Right ventricle myocardium superior (tissue), 1 donor: Measurements from ENCODE around the gene ZMAT5. TPM values are rescaled to one million over a fixed set of nuclear protein-coding genes. Genes with fewer than 3 reads are reported as not detected.
A peak's percentile ranks its signal among the peaks of the same experiment; 100 is the strongest.

Source experiments
- ATAC-seq: fragments of 200-7000 bp; cut with Tn5 transposase; one replicate; pipeline ENCODE4 v1.9.1; 2020; ENCODE audit warnings: mild to moderate bottlenecking; ENCODE audit not compliant: poor library complexity
- DNase-seq: peaks from one replicate; pipeline ENCODE4 v3.0.0-alpha.2; 2020
- intact Hi-C: fragments of 100-400 bp; cut with DNase I; formaldehyde crosslinking; loops from one replicate; pipeline ENCODE4 v1.11.2; 2022
- long read RNA-seq: library from polyadenylated mRNA; unstranded; transcript quantifications from one replicate; pipeline ENCODE4 v2.0.0, GENCODE V29; 2021
- total RNA-seq: library from RNA; stranded (reverse); fragmentation: NEBNext Ultra II Directional; extraction: Animal tissue kit (Norgen Biotek cat#: 25700); gene quantifications from one replicate; pipeline ENCODE4 v1.2.1, GENCODE V29; 2021
- donor health status: DM: no; HTN: yes; CAD: no; lungs with severe emphysema.

Gene ZMAT5, protein sequence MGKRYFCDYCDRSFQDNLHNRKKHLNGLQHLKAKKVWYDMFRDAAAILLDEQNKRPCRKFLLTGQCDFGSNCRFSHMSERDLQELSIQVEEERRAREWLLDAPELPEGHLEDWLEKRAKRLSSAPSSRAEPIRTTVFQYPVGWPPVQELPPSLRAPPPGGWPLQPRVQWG
- total RNA-seq, result 20.3 TPM
- long read RNA-seq, transcript ZMAT5-201 (6 exons, 899 nt), result major isoform, 6 of 21 reads
- long read RNA-seq, partial matches to known transcripts, result 2 of 21 reads
- long read RNA-seq, other reads (novel, unspliced or antisense), result 13 of 21 reads

- ATAC-seq (peak; percentile 98), DNase-seq (peak; percentile 96)
- intact Hi-C loops, result loop anchor here (10.0 kb wide), 1 partner anchor 68 kb away; the partner anchor contains the start of gene ASCC2
These were observed at the start of gene ZMAT5 for GRCh38 chr22:29766632-29767170. Gene ZMAT5, minus strand, starts transcription at chr22:29767007. Its CDS starts 18,463 bp downstream, at chr22:29748544.

- intact Hi-C loops, result no loop called here
- ATAC-seq (no peak), DNase-seq (no peak)
These were observed 49.7 kb upstream of the ZMAT5 start for GRCh38 chr22:29816539-29816938.

- DNase-seq (peak; percentile 91), ATAC-seq (peak; percentile 87)
- intact Hi-C loops, result no loop called here
These were observed 49.3 kb upstream of the ZMAT5 start for GRCh38 chr22:29816128-29816527.

GRCh38 chr22:29815580-29815979, 48.8 kb upstream of the ZMAT5 start:
- DNase-seq, result no peak
- intact Hi-C loops, result no loop called here
- peak; percentile 44 for ATAC-seq

DNA sequence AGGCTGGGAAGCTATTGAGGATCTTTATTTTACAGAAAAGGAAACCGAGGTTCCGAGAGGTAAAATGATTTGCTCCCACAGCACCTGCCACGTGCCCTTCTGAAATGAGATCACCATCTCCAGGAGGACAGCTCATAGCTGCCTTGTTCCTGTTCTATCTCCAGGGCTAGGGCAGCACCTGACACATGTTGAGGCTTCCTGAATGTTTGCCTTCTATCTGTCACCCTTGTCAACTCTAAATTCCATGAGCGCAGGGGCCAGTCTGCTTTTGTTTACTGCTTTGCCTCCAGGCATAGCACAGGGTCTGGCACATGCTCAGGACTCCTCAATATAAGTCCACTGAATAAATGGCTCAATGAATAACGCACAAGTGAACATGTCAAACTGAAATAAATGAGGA, 47.2 kb upstream of the ZMAT5 start:
- ATAC-seq (no peak), DNase-seq (no peak)
- intact Hi-C loops, result no loop called here

DNA sequence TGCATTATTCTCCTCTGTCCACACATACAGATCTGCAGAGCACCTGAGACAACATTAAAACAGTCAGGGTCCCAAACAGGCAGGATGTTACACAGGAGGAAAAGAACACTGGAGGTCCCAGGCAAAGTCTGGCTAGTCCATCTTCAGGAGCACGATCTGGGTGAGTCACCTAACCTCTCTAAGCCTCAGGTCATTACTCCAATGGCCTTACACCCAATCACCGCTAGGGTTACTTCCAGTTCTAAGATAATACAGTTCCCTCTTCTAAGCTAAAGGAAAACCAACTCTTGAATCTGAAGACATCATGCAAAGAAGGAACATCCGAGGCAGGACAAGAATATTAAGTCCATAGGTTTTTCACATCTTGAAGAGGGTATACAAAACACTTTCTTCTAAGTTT, 46.8 kb upstream of the ZMAT5 start:
- DNase-seq (no peak), ATAC-seq (no peak)
- intact Hi-C loops, result no loop called here

DNA sequence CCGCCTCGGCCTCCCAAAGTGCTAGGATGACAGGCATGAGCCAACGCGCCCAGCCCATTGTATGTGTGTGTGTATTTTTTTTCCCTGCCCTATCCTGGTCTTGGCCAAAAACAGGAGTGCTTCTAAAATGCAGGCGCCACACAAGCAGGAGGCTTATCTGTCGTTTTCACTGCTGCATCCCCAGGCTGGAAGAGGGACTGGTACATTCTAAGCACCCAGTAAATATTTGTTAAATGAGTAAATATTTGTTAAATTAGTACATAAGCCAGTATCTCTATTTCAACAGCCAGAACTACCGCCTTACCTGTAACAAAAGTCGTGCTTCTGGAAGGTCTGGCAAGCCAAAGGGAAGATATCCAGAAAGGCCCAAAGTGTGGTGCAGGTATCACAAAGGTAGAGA, 46.3 kb upstream of the ZMAT5 start:
- intact Hi-C loops, result no loop called here
- DNase-seq (no peak), ATAC-seq (no peak)

GRCh38 chr22:29811377-29811776, 44.6 kb upstream of the ZMAT5 start:
- intact Hi-C loops, result no loop called here
- DNase-seq (no peak), ATAC-seq (no peak)

- no peak for ATAC-seq
- no peak for DNase-seq
These were observed 43.4 kb upstream of the ZMAT5 start for GRCh38 chr22:29810216-29810615.

DNA sequence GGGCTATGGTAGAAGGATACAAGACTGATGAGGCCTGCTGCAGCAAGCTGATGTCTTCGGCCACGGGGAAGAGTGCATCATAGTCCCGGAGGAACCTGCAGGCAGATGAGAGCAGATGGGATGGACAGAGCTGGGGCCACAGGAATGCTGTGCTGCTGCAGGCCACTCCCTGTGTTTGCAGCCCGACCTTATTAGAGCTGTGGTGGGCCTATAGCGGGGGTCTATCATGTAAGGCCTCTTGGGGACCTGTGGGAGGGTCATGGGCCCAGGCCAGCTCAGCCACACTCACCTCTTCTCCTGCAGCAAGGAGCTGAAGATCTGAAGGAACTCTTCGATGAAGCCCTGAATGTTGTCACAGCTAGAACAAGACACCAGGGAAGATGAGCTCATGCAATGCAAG, 39.4 kb upstream of the ZMAT5 start:
- no peak for ATAC-seq
- no peak for DNase-seq
- intact Hi-C loops, result no loop called here

More at GRCh38 chr22:29810216-29810615, 43.4 kb upstream of the ZMAT5 start:
- intact Hi-C loops, result no loop called here

DNA sequence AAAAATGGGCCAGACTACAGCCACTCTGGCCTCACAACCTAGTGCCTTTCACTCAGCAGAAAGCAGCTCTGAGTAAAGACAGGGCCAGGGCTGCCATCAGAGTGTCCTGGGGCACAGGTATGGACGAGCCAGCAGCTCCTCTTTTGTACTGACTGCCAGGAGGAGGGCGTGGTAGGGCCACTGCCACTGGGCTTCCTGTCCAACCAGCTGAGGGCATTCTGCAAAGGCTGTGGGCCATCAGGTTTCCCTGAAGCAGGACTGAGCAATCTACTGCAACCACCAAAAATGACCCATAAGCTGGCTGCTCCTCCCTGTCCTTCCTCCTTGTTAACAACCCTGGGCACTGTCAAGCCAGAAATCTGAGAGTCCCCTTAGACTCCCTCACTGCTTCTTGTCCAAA, 38.2 kb upstream of the ZMAT5 start:
- intact Hi-C loops, result no loop called here
- no peak for ATAC-seq
- no peak for DNase-seq

DNA sequence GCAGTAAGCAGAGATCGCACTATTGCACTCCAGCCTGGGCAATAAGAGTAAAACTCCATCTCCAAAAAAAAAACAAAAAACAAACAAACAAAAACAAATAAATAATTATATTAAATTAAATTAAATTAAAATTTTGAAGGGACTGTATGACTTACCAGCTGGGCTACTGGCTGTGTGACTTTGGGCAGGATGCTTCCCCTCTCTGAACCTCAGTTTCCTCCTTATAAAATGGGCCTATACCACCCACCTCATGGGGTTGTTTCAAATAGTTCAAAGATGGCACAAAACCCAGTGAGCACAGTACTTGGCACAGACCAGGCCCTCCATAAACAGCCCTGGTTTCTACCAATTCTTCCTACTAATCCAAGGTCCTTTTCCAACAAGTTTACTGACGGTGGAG, 36.4 kb upstream of the ZMAT5 start:
- ATAC-seq (no peak), DNase-seq (no peak)
- intact Hi-C loops, result no loop called here

GRCh38 chr22:29801796-29802195, 35.0 kb upstream of the ZMAT5 start:
- intact Hi-C loops, result no loop called here
- ATAC-seq, result no peak
- no peak for DNase-seq

DNA sequence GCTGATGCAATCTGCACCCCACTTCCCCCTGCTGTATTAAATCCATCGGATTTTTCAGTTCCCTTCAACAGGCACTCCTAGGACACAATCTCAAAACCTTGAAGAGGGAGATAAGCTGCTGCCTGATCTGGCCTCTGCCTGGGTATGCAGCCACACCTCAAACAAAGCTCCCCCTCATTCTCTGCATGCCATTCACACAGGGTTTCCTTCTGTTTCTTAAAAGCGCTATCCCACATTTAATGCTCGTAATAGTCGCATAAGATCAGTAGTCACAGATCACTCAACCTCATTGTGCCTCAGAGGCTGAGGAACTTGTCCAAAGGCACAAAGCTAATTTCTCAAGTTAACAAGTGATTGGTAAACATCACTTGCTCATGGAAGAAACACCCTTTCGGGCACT, 34.3 kb upstream of the ZMAT5 start:
- intact Hi-C loops, result no loop called here
- ATAC-seq (no peak), DNase-seq (no peak)

- DNase-seq (peak; percentile 93), ATAC-seq (peak; percentile 96)
- intact Hi-C loops, result no loop called here
These were observed 32.4 kb upstream of the ZMAT5 start for GRCh38 chr22:29799217-29799680.

DNA sequence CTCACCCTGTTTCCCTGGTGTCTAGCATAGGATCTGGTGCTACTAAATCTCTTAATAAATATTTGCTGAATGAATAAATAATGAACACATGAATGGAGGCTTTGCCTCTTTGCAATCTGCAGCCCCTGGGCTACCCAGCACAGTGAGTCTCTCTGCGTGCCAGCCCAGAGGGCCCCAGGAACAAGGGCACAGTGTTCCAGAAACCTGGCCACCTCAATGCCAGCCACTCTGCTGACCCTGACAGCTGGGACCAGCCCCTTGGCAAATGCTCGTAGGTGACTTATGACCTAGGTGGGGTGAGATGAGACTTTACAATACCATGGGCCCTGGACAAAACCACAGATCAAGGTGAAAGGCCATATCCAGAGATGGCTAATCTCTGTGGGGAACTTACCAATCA, 32.0 kb upstream of the ZMAT5 start:
- intact Hi-C loops, result no loop called here
- peak; percentile 56 for DNase-seq

DNA sequence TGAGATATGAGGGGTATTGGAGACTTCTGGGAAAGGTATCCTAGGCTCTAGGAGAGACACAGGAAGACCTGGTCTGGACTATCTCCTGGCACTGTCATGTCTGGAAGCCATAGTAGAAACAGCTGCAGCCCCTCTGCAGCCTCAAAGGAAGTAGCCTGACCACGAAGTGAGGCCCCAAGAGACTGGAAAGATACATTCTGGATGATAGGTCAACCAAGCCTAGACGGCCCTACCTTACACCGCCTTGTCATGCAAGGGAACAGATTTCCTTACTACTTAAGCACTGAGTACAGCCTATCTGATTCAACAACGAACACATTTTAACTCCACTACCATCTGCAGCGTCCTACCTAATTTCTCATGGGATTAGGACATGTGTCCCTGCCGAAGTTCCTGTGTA, 31.5 kb upstream of the ZMAT5 start:
- no peak for ATAC-seq
- DNase-seq, result no peak
- intact Hi-C loops, result no loop called here

More for the DNA sequence above, 32.0 kb upstream of the ZMAT5 start:
- ATAC-seq, result peak; percentile 75

- DNase-seq (no peak), ATAC-seq (no peak)
- intact Hi-C loops, result no loop called here
These were observed 30.5 kb upstream of the ZMAT5 start for GRCh38 chr22:29797351-29797750.

DNA sequence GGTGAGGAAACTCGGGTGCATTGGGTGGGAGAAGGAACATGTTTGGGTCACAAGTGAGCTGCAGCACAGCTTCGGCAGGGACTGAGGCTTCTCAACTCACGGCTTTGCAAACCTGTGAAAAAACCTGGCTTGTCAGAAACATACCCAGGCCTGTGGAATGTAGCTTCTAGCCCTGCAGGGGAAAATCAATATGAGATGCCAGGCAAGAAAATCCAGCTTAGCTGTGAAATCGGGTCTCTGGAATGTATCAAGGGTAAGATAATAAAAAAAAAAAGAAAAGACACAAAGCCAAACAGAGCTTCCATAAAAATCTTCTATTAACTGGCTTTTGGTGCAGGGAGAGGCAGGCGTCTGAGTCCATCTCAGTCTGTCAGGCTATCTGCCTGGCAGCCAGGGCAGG, 28.9 kb upstream of the ZMAT5 start:
- ATAC-seq (no peak), DNase-seq (no peak)
- intact Hi-C loops, result no loop called here

DNA sequence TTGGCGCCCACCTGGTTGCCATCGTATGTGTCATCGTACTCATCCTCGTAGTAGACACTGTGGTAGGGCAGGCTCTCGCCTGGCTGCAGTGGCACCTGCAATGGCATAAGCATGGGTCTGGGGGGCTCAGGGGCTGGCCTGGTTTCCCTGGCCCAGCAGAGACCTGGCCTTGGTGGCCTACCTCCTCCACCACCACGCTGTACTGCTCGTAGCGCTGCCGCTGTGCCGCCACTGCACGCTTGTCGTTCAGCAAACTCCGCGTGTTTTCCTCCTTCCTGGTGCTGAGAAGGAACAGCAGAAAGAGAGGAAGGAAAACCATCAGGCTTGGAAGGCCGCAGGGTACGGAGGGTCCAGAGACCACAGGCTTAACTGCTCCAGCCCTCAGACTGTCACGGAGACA, 26.6 kb upstream of the ZMAT5 start:
- ATAC-seq, result no peak
- no peak for DNase-seq
- intact Hi-C loops, result no loop called here

DNA sequence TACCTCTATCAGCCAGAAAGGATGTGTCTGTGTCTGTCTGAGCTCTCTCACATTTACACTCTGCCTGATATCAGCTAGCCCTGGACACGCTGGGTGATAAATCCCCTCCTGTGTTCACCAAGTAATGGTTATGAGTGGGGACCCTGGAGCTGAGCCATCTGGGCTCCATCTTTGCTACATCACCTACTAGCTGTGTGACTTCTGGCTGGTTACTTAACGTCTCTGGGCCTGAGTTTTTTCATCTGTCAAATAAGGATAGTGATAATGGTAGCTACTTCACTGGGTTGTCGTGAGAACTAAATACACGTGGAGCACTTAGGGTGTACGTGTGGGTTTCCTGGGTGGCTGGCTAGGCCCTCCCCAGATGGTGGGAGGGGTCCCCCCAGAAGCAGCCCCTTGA, 23.3 kb upstream of the ZMAT5 start:
- ATAC-seq (no peak), DNase-seq (no peak)
- intact Hi-C loops, result no loop called here
